ENCODE results near the gene KLC4.

The KLC4 gene

DNA sequence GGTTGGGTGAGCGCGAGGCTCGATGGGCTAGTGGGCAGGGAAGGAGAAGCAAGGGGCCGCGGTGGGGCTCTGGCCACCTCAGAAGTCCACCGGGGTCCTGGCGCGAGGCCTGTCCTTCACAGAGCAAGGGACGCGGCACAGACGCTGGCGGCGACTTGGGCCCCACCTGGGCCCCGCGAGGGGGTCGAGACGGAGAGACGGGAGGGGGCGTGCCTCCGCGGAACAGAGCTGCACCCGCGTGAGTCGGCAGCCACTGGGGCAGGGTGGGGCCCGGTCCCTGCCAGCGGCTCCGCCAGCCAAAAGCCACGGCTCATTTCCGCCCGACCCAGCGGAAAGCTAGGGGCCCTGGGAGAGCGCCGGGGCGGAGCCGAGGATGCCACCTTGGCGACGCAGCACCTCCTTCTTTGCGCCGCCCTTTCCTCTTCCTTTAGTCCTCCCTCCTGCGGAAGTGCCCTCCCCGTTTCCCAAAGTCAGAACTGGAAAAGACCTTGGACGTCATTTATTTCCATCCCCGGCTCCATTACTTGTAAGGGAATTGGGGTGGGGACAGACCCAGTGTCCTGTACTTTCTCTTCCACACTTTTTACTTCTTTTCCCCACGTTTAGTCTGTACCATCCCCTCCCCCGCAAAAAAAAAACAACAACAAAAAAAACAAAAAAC, 5.8 kb upstream of the KLC4 start, which contains the start of gene CUL7:
TSS of gene CUL7 (minus strand) at position 307 of the 661 bp plus-strand sequence. CDS start 1,063 bp downstream, outside the sequence.
- H3K4me3 ChIP-seq (replicated peaks in 1 of 2; ENCODE audit: low read depth in 2 of 2, low read length in 2 of 2): peak within 1 kb of the TSS; percentile 85 to 89
- TF ChIP-seq, protein P1, sequence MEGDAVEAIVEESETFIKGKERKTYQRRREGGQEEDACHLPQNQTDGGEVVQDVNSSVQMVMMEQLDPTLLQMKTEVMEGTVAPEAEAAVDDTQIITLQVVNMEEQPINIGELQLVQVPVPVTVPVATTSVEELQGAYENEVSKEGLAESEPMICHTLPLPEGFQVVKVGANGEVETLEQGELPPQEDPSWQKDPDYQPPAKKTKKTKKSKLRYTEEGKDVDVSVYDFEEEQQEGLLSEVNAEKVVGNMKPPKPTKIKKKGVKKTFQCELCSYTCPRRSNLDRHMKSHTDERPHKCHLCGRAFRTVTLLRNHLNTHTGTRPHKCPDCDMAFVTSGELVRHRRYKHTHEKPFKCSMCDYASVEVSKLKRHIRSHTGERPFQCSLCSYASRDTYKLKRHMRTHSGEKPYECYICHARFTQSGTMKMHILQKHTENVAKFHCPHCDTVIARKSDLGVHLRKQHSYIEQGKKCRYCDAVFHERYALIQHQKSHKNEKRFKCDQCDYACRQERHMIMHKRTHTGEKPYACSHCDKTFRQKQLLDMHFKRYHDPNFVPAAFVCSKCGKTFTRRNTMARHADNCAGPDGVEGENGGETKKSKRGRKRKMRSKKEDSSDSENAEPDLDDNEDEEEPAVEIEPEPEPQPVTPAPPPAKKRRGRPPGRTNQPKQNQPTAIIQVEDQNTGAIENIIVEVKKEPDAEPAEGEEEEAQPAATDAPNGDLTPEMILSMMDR (IDR thresholded peaks at IDR 0.05; ENCODE audit: low read depth, low read length): no peak
- peak; percentile 95 to 97 for DNase-seq (ENCODE audit: low read depth in 2 of 2)

DNA sequence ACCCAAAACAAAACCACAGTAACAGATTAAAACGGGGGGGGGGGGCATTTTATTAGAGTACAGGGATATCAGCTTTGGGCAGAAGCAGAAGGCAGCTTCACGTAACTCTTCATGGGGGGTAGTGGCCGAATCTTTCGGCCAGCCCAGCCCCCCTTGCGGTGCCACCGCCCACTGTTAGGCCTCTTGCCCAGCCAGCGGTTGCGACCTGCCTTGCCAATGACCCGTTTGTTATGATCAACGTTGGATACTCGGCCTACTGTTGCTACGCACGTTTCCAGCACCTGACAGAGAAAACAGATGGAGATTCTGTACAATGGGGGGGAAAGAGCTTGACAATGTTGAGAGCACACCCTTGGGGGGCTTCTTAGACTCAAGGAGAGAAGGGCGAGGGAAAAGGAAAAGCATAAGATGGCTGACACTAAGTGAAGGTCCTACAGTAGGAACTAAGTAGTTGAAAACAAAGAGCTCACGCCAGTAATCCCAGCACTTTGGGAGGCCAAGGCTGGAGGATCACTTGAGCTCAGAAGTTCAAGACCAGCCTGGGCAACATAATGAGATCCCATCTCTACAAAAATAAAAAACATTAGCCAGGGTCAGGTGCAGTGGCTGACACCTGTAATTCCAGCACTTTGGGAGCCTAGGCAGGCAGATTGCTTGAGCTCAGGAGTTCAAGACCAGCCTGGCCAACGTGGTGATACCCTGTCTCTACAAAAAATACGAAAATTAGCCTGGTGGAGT, 5.1 kb upstream of the KLC4 start:
- H3K4me3 ChIP-seq (replicated peaks in 1 of 2; ENCODE audit: low read depth in 2 of 2, low read length in 2 of 2): peak overlapping the region; percentile 85 to 89
- DNase-seq (ENCODE audit: low read depth in 2 of 2): no peak
- TF ChIP-seq, protein P1 (IDR thresholded peaks at IDR 0.05; ENCODE audit: low read depth, low read length): no peak

DNA sequence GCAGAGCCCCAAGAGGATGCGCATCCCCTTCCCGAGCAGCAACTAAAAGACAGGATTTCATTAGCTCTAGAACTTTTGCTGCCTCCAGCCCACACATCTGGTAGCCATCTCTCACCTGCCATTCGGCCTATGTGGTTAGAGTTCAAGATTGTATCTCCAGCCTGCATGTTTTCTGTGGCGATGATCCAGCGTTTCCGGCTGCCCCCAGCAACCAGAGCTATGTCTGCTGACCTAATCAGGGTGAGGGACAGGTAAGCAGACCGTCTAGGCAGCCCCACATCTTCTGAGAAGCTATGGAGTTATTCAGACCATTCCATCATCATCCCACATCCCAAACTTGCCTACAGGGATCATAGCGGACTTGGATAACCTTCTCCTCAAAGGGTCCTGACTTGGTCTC, 3.5 kb upstream of the KLC4 start:
- TF ChIP-seq, protein P1 (IDR thresholded peaks at IDR 0.05; ENCODE audit: low read depth, low read length): no peak
- H3K4me3 ChIP-seq (replicated peaks in 1 of 2; ENCODE audit: low read depth in 2 of 2, low read length in 2 of 2): no peak overlapping the region
- no peak for DNase-seq (ENCODE audit: low read depth in 2 of 2)

DNA sequence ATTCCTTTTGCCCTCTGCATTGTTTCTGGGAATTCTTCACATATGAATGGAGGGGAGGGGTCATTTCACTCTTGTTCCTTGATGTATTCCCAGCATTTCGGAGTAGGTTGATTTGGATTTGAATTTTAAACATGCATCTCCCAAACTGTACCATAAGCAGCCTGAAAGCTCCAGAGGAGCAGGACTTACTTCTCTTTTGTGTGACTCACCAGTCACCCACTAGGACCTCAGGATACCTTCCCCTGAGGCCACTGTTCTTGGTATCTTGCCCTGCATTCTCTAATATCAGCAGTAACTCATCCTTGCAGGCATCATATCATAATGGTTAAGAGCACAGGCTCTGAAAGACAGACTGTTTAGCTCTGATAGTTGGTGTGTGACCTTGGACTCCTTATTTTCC, 900 bp upstream of the KLC4 start:
- TF ChIP-seq, protein P1 (IDR thresholded peaks at IDR 0.05; ENCODE audit: low read depth, low read length): no peak
- DNase-seq (ENCODE audit: low read depth in 2 of 2): no peak
- peak overlapping the region; percentile 91 to 99 for H3K4me3 ChIP-seq (replicated peaks in 1 of 2; ENCODE audit: low read depth in 2 of 2, low read length in 2 of 2)

DNA sequence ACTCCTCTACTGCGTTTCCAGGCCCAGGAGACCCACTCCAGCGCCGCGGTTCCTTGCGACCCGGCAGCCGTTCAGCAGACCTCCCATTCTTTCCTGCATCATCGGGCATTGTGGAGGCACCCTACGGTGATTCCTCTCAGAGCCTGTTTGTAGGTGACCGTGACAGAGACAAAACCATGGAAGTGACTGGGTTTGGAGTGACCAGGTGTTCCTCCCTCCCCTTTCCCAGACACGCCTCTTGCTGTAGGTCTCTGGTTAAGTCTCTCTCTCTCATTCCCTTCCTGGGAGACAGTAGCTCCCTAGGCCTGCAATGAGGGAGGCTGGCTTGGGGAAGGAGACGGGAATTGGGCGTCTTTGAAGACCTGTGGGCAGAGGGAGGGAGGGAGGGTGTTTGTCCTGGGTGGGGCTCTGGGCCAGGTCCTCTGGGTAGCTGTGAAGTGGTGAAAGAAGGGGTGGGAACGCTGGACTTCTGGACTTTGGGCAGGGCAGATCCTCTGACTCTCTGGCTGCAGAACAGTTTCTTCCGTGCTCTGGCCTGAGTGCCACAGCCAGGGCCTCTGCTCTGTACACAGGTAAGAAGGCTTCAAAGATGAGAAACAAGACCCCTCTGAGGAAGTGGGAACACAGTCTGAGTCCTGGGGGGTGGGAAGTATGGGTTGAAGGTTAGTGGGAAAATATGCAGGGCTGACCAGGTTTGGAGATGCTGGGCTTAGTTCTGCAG, 763 bp downstream of the KLC4 start:
- TF ChIP-seq, protein P1 (IDR thresholded peaks at IDR 0.05; ENCODE audit: low read depth, low read length): no peak
- DNase-seq (ENCODE audit: low read depth in 2 of 2): no peak
- H3K4me3 ChIP-seq (replicated peaks in 1 of 2; ENCODE audit: low read depth in 2 of 2, low read length in 2 of 2): peak overlapping the region; percentile 78 to 99

DNA sequence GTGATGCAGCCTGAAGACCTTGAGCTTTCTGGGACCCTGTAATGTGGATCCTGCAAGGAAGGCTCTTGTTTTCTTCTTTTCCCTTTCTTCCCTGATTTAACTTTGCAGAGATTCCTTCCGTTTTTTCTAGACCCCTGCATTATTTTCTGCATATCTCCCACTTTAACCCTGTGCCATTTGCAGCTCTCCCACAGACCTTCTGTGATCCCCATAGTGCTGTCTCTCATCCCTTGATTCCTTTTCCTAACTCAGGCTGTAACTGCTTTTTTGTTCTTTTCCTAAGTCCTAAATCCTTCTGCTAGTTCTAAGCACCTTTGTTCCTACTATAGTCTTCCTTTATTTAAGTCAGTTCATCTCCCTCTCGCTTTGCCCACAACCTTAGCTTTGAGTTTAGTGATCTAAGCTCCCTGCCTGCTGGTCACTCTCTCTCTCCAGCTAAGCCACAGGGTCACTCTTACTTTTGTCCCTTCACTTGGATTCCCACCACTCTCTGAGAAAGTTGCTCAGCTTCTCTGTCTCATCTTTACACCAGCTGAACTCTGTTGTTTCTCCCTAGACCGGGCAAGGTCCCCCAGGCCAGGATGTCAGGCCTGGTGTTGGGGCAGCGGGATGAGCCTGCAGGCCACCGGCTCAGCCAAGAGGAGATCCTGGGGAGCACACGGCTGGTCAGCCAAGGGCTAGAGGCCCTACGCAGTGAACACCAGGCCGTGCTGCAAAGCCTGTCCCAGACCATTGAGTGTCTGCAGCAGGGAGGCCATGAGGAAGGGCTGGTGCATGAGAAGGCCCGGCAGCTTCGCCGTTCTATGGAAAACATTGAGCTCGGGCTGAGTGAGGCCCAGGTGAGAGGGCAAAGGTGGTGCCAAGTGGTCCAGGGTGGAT, 1.6 kb downstream of the KLC4 start:
- DNase-seq (ENCODE audit: low read depth in 2 of 2): no peak
- TF ChIP-seq, protein P1 (IDR thresholded peaks at IDR 0.05; ENCODE audit: low read depth, low read length): no peak
- no peak overlapping the region for H3K4me3 ChIP-seq (replicated peaks in 1 of 2; ENCODE audit: low read depth in 2 of 2, low read length in 2 of 2)
